IPS-18c (cell line): ENCODE measurements around the gene RPUSD1.
"Not testable (repeated sequence)": the region's sequence is repeated elsewhere in the genome, so short reads cannot be mapped to it uniquely, and the experiment has no call there.

Experiments used
- H3K4me3 ChIP-seq: 2 replicates; pipeline ENCODE4 v1.7.0; 2013; ENCODE audit warnings: low read depth, mild to moderate bottlenecking, low read length, moderate library complexity; ENCODE audit not compliant: insufficient read depth
- H3K9me3 ChIP-seq: one replicate; pipeline ENCODE4 v1.6.1; 2013; ENCODE audit warnings: mild to moderate bottlenecking, low read length, moderate library complexity; ENCODE audit not compliant: control insufficient read depth, insufficient read depth

RPUSD1 gene

DNA sequence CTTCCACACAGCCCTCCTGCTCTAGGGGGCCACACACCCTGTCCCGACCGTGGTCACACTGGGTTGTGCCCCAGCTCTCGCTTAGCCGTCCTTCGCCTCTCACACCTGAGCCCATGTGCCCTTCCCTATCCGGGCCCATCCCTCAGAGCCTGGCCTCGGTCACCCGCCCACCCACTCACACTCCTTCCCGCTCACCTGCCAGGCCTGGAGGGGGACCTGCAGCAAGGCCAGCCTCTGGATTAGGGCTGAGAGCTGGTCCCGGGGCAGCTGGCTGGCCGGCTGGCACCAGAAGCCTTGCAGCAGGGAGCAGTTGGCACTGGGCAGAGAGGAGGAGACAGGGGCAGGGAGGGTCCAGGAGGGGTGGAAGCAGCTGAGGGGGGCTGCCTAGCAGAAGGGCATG, 9.7 kb downstream of the RPUSD1 start:
- Histone ChIP-seq H3K4me3 (no peak overlapping the region), H3K9me3 (no peaks in the 10 kb centered on the region)

DNA sequence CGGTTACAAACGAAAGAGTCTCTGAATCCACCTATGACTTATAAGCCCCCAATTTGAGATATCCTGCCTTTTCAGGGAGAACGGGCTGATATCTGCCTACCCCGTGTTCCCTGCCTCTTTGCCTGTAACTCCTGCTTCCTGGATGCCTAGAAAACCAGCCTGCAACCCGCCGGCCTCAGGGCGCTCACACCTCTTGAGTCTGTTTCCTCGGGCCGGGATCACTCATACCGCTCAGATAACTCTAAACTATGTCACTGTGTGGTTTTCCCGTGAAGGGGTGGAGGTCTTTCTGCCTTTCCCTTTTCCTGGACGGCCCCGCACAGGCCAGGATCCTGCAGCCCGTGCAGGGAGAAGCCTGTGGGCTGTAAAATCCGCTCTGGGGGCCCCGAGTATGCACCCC, 10.4 kb downstream of the RPUSD1 start:
- no peaks in the 10 kb centered on the region for H3K9me3 ChIP-seq

DNA sequence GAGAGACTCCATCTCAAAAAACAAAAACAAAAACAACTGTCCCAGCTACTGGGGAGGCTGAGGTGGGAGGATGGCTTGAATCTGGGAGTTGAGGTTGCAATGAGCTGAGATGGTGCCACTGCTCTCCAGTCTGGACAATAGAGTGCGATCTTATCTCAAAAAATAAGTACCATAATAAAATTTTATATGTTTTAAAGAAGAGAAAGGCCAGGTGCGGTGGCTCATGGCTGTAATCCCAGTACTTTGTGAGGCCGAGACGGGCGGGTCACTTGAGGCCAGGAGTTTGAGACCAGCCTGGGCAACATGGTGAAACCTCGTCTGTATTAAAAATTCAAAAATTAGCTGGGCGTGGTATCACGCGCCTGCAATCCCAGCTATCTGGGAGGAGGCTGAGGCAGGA, 11.4 kb downstream of the RPUSD1 start:
- H3K4me3 ChIP-seq = no peak overlapping the region
- H3K9me3 ChIP-seq = no peaks in the 10 kb centered on the region

More for the DNA sequence above, 10.4 kb downstream of the RPUSD1 start:
- H3K4me3 ChIP-seq = no peak overlapping the region

DNA sequence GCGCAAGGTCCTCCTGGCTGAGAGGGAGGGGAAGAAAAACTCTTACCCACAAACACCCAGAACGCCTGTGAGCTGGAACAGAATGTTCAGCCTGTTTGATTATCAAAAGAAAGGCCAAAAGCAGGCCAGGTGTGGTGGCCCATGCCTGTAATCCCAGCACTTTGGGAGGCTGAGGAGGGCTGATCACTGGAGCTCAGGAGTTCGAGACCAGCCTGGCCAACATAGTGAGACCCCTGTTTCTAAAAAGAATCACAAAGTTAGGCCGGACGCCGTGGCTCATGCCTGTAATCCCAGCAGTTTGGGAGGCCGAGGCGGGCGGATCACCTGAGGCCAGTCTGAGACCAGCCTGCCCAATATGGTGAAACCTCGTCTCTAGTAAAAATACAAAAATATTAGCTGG, 11.9 kb downstream of the RPUSD1 start:
- H3K4me3 ChIP-seq = not testable (repeated sequence)

DNA sequence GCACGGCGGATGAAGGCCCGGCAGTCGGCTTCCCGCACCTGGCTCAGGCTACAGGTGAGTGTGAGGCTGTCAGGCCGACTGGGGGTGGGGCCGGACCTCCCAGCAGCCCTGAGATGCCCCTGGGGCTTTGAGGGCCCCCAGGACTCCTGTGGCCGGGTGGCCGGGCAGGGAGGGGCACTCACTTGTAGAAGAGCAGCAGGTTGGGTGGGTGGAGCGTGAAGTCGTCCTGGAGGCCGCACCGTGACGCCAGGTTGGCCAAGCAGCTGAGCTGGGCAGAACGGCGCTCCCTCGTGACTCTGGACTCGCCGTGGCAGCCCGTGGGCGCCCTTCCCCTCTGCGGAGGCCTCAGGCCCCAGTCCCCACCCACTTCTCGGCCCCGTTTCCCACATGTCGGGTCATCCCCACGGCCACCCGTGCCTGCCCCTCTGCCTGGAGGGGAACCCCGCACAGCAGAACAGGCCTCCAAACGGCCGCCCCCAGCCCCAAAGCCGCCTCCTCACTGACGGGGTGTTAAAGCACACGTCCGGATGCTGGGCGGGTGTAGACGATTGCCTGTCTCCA, 12.9 kb downstream of the RPUSD1 start:
- Histone ChIP-seq H3K4me3 (no peak overlapping the region), H3K9me3 (no peaks in the 10 kb centered on the region)

More for the DNA sequence above, 11.9 kb downstream of the RPUSD1 start:
- H3K9me3 ChIP-seq = not testable (repeated sequence)

DNA sequence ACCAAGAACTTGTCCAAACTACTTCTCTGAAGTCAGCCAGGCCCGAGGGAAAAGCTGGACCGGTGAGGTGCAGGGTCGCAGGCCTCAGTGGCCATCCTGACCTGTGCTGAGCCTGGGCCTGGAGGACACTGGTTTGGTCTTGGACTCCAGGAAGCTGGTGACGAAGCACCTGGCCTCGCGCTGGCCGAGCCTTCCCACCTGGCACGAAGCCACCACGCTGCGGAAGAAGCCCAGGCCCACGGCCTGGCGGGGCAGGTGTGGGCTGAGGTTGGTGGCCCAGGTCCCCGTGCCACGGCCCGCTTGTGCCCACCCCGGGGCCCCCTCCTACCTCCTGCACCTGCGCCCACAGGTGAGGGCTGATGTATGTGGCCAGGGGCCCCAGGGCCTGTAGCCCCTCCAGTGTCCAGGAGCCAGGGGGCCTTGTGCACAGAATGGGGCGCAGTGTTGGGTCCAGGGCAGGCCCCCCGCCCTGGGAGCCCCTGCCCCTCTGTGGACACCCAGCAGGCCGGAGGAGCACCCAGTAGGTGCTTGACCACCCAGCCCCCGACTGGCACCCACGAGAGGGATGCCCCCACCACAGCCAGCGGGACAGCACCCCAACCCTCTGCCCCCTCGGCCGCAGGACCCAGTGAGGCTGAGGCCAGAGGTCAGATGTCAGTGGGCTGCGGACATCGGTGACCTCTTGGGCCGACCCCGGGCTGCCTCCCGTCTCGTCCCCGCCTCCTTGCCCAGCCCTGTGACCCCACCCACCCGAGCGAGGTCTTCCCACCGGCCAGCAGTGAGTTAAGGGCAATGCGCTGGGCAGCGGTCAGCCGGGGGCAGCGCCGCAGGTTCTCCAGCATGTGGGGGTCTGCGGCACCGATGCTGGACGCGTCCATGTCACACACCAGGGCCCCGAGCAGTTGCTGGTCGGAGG, 13.8 kb downstream of the RPUSD1 start:
- Histone ChIP-seq H3K4me3 (no peak overlapping the region), H3K9me3 (no peaks in the 10 kb centered on the region)

DNA sequence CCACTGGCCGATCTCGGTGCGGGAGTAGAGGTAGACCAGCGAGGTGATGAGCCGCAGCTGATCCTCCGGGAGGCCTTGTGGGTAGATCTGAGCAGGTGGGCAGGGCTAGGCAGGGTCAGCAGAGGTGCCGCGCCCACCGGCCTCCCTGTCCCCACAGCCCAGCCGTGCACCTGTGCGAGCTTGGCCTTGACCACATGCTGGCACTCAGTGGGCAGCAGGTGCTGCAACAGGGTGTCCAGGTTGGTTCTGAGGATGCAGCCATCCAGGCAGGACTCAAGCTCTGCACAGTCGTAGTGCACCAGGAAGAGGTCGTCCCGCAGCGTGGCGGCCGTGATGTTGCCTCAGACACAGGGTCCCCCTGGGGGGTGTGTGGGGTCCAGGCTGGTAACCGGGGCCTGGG, 15.2 kb downstream of the RPUSD1 start:
- H3K4me3 ChIP-seq = no peak overlapping the region
- no peaks in the 10 kb centered on the region for H3K9me3 ChIP-seq

DNA sequence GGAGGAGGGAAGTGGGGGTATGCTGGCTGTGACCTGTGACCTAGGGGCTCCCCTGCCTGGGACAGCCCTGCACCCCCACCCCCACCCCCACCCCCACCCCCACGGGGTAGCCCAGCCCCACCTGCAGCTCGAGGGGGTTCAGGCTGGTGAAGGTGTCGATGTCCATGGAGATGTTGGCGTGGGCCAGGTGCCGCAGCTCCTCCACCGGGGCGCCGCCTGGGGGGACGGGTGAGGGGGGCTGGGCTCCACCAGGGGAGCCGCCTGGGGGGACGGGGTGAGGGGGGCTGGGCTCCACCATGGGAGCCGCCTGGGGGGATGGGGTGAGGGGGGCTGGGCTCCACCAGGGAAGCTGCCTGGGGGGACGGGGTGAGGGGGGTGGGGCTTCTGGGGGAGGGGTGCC, 17.8 kb downstream of the RPUSD1 start:
- no peak overlapping the region for H3K4me3 ChIP-seq
- no peaks in the 10 kb centered on the region for H3K9me3 ChIP-seq

DNA sequence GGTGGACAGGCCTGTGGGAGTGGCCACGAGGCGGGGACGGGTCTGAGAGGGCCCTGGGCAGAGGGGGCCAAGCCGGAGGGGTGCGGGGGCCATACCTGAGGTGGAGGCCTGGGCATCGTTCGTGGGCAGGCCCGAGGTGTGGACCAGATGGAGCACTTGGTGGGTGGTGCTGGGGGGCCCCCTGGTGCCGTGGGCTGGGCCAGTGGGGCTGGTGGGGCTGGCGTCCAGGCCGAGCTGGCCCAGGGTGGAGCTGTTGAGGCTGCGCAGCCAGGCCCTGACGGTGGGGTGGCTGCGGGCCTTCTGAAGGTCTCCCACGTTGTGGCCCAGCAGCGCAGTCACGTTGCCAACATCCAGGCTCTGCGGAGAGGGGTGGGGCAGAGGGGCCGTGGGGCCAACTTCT, 18.2 kb downstream of the RPUSD1 start:
- Histone ChIP-seq H3K9me3 (no peaks in the 10 kb centered on the region), H3K4me3 (no peak overlapping the region)

DNA sequence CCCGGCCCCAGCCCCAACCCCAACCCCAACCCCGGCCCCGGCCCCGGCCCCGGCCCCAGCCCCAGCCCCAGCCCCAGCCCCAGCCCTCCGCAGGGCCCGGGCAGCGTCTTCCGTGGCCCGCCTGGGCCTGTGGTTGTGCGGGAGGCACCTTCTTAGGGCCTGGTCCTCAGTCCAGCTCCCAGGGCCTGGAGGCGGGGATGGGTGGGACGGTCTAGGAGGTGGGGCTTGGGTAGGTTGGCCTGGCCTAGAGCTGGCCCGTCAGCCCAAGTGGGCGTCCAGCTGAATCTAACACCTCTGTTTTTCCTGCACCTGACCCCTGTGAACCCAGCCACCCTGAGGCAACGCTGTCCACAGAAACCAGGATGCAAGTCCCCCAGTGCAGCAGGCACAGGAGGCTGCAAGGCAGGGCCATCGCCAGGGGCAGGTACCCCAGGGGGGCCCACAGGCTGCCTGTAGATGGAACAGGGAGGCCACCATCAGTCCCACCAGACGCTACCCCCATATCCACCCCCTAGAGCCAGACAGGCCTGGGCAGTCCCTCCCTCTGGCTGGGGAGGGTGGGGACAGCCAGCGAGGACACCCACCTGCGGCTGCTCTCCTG, 18.9 kb downstream of the RPUSD1 start:
- H3K4me3 ChIP-seq = no peak overlapping the region

DNA sequence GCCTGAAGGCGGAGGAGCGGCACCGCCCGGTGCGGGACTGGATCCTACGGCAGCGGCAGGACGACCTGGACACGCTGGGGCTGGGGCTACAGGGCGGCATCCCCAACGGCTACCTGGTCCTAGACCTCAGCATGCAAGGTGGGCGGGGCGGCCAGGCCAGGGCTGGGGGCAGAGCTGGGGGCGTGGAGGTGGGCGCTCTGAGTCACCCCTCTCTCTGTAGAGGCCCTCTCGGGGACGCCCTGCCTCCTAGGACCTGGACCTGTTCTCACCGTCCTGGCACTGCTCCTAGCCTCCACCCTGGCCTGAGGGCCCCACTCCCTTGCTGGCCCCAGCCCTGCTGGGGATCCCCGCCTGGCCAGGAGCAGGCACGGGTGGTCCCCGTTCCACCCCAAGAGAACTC, 19.8 kb downstream of the RPUSD1 start:
- Histone ChIP-seq H3K4me3 (no peak overlapping the region), H3K9me3 (no peaks in the 10 kb centered on the region)

More for the DNA sequence above, 18.9 kb downstream of the RPUSD1 start:
- no peaks in the 10 kb centered on the region for H3K9me3 ChIP-seq

DNA sequence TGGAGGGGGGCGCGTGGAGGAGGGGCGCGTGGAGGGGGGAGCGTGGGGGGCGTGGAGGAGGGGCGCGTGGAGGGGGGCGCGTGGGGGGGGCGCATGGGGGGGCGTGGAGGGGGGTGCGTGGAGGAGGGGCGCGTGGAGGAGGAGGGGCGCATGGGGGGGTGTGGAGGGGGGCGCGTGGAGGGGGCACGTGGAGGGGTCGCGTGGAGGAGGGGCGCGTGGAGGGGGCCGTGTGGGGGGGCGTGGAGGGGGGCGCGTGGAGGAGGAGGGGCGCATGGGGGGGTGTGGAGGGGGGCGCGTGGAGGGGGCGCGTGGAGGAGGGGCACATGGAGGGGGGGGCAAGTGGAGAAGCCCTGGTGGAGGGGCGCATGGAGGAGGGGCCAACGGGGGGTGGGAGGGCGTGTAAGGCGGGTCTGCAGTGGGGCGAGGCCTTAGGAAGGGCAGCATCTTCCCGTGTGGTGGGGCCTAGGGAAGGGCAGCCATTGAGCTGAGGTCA, 20.4 kb downstream of the RPUSD1 start:
- no peak overlapping the region for H3K4me3 ChIP-seq
- no peaks in the 10 kb centered on the region for H3K9me3 ChIP-seq

DNA sequence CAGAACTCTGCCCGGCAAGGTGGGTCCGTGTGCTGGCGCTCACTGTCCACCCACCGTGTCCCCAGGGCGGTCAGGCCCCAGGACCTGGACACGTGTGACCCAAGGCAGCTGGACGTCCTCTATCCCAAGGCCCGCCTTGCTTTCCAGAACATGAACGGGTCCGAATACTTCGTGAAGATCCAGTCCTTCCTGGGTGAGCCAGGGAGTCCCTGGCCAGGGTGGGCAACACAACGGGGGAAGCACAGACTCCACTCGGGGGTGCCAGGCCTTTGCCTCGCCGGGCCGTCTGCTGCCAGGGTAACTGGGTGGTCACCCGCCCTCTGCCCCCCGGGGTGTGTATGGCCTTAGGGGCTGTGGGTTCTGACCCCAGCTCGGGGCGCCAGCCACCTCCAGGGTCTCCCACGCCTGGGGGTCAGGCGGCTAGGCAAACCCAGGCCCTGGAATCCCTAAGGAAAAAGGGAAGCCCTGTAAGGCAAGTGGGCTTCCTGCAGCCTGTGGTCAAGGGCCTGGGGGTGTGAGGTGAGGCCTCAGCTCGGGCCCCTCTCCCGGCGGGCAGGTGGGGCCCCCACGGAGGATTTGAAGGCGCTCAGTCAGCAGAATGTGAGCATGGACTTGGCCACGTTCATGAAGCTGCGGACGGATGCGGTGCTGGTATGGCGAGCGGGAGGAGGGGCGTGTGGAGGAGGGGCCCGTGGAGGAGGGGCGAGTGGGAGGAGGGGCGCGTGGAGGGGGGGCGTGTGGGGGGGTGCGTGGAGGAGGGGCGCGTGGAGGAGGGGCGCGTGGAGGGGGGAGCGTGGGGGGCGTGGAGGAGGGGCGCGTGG, 21.2 kb downstream of the RPUSD1 start:
- Histone ChIP-seq H3K4me3 (no peak overlapping the region), H3K9me3 (no peaks in the 10 kb centered on the region)

DNA sequence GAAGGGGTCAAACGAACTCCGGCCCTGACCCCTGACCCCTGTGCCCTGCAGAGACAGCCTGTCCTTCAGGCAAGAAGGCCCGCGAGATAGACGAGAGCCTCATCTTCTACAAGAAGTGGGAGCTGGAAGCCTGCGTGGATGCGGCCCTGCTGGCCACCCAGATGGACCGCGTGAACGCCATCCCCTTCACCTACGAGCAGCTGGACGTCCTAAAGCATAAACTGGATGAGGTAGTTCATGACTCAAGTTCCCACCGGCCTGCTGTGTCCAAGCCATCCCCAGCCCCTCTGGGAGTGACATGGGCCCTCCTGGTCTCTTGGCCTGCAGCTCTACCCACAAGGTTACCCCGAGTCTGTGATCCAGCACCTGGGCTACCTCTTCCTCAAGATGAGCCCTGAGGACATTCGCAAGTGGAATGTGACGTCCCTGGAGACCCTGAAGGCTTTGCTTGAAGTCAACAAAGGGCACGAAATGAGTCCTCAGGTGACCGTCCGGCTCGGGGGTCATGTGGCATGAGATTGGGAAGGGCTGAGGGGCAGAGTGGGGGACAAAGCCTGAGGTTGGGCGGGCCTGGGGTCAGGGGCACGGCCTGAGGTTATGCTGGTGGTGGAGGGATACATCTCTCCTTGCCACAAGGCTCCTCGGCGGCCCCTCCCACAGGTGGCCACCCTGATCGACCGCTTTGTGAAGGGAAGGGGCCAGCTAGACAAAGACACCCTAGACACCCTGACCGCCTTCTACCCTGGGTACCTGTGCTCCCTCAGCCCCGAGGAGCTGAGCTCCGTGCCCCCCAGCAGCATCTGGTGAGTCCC, 22.0 kb downstream of the RPUSD1 start:
- H3K4me3 ChIP-seq = no peak overlapping the region
- H3K9me3 ChIP-seq = no peaks in the 10 kb centered on the region

DNA sequence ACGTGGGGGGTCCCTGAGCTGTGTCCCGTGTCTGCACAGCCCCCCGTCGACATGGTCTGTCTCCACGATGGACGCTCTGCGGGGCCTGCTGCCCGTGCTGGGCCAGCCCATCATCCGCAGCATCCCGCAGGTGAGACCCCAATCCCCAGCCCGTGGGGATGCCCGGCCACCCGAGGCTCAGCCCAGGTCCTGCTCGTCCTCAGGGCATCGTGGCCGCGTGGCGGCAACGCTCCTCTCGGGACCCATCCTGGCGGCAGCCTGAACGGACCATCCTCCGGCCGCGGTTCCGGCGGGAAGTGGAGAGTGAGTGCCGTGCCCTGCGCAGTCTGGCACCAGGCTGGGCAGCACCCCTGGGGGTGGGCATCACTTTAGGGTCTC, 22.7 kb downstream of the RPUSD1 start:
- Histone ChIP-seq H3K9me3 (no peaks in the 10 kb centered on the region), H3K4me3 (no peak overlapping the region)

DNA sequence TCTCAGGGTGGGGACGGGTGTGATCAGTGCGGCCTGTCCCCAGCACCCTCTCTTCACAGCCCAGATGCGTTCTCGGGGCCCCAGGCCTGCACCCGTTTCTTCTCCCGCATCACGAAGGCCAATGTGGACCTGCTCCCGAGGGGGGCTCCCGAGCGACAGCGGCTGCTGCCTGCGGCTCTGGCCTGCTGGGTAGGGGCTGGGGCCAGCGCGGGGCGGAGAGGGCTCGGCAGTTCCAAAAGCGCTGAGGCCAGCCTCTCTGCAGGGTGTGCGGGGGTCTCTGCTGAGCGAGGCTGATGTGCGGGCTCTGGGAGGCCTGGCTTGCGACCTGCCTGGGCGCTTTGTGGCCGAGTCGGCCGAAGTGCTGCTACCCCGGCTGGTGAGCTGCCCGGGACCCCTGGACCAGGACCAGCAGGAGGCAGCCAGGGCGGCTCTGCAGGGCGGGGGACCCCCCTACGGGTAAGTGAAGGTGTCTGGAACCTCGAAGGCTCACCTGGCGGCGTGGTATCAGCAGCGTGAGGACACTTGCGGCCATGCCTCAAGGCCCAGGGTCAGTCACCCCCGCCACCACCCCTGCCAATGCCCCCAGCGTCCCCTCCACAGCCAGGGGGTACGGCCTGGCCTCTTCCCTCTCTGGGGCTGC, 23.2 kb downstream of the RPUSD1 start:
- Histone ChIP-seq H3K9me3 (no peaks in the 10 kb centered on the region), H3K4me3 (no peak overlapping the region)
